OCI-LY3 (cell line): Measurements from ENCODE around the gene MAN1A1.

Experiments
- CTCF ChIP-seq: fragments of 200-600, 300-600 bp; sonication (generic); IDR thresholded peaks from 2 replicates; pipeline ENCODE4 v1.5.1; 2014; ENCODE audit warnings: antibody characterized with exemption, low read length, low read depth
- EZH2phosphoT487 ChIP-seq: fragments of 200-600 bp; shearing (Covaris generic); IDR thresholded peaks from 2 replicates; pipeline ENCODE4 v1.6.1; 2018; ENCODE audit warnings: antibody characterized with exemption, mixed run types, low read depth

DNA sequence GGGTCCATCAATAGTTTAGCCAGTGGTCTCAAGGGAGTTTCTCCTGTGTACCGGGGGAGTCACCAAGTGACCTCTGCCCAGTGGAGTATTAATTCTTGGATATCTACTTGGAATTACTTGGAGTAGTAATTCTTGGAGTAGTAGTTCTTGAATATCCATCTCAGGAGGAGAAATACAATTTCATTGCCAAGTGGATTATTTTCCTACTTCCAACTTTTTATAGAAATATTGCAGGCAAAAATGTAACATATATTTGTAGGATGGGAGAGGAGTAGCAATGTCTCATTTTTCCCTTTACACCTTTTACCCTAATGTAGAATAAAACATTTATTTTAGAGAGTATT lies 179.5 kb downstream of the MAN1A1 start:
- no peak for TF ChIP-seq CTCF
- TF ChIP-seq EZH2phosphoT487 = no peak
